NT2/D1 (cell line): ENCODE data around the gene PRSS57.

ENCODE experiments used
- SUZ12 ChIP-seq: IDR thresholded peaks from 2 replicates; pipeline ENCODE4 v1.6.1; 2011; ENCODE audit not compliant: insufficient read length, insufficient read depth; ENCODE audit errors: extremely low read depth
- YY1 ChIP-seq: IDR thresholded peaks from 2 replicates; pipeline ENCODE4 v1.6.1; 2011; ENCODE audit not compliant: insufficient read length, insufficient read depth

- TF ChIP-seq SUZ12 (no peak), YY1 (no peak)
These were observed 19.3 kb downstream of the PRSS57 start for GRCh38 chr19:676007-676338.
